ENCODE measurements around the gene IL2RA. TPM values are rescaled to one million over a fixed set of nuclear protein-coding genes. Genes with fewer than 3 reads are reported as not detected.

Gene IL2RA
- total RNA-seq, 1 experiment from 2014 or later = 0.59 TPM

- POLR2A ChIA-PET = no interaction called here
Observed at GRCh38 chr10:6071181-6072175, 9.3 kb upstream of the IL2RA start.

More at GRCh38 chr10:6071181-6072175, 9.3 kb upstream of the IL2RA start:
- Histone ChIP-seq H3K79me2 (ENCODE audit: insufficient read depth, low read length) (no peaks in the 10 kb centered on the region), H3K27me3 (ENCODE audit: insufficient read depth, low read length) (peaks cover 43% of the 10 kb centered on the region), H3K4me3 (replicated peaks in 1 of 2; ENCODE audit: low read depth in 1 of 2, low read length in 2 of 2) (no peak overlapping the region), H2AFZ (ENCODE audit: low read depth, low read length, poor library complexity, severe bottlenecking) (no peak overlapping the region), H3K9me2 (ENCODE audit: insufficient read depth) (no peaks in the 10 kb centered on the region), H3K36me3 (ENCODE audit: control insufficient read depth in 1 of 2, insufficient read depth in 2 of 2, low read length in 2 of 2) (no peaks in the 10 kb centered on the region), H3K4me1 (ENCODE audit: control insufficient read depth in 1 of 2, insufficient read depth in 2 of 2, low read length in 2 of 2) (no peaks in the 10 kb centered on the region), H3K9me3 (ENCODE audit: control insufficient read depth in 1 of 2, insufficient read depth in 1 of 2, low read depth in 1 of 2, low read length in 2 of 2) (no peaks in the 10 kb centered on the region), H3K9ac (ENCODE audit: low read length) (no peak overlapping the region), H3K4me2 (ENCODE audit: low read length) (no peak overlapping the region), H3K27ac (ENCODE audit: low read depth, low read length) (no peak overlapping the region), H4K20me1 (ENCODE audit: insufficient read depth) (no peaks in the 10 kb centered on the region)
- ATAC-seq (no peak), DNase-seq (ENCODE audit: low read depth, low spot score) (no peak)
- no TSS peak for BruUV-seq (replicated peaks)
- ChIA-PET RAD21 (ENCODE audit: low non-redundant PET in 1 of 2, low total read pairs in 2 of 2, uncharacterized antibody in 2 of 2, unreplicated experiment in 2 of 2) (no interaction called here), CTCF (no interaction called here)
- TF ChIP-seq SIN3A (IDR thresholded peaks at IDR 0.05; ENCODE audit: low read depth) = no peak
- no peak for TF ChIP-seq CBX3 (IDR thresholded peaks at IDR 0.05; ENCODE audit: low read depth)
- no peak for TF ChIP-seq CEBPB (IDR thresholded peaks at IDR 0.05; ENCODE audit: low read depth)
- no peak for TF ChIP-seq EGR1 (IDR thresholded peaks at IDR 0.05; ENCODE audit: low read depth)
- no peak for TF ChIP-seq ZFX (IDR thresholded peaks at IDR 0.05)
- no peak for TF ChIP-seq JUND (IDR thresholded peaks at IDR 0.05)
- TF ChIP-seq EZH2 (IDR thresholded peaks at IDR 0.05) = no peak
- TF ChIP-seq POLR2A (IDR thresholded peaks at IDR 0.05; ENCODE audit: borderline replicate concordance, extremely low read depth, insufficient read depth, insufficient read length) = no peak
- TF ChIP-seq YY1 (IDR thresholded peaks at IDR 0.05; ENCODE audit: extremely low read depth, insufficient replicate concordance, low read depth, low read length) = no peak
- no peak for TF ChIP-seq SP1 (IDR thresholded peaks at IDR 0.05; ENCODE audit: low read depth)
- no peak for TF ChIP-seq ZNF274 (IDR thresholded peaks at IDR 0.05; ENCODE audit: low read depth, low read length)
- no peak for TF ChIP-seq POLR2AphosphoS5 (IDR thresholded peaks at IDR 0.05; ENCODE audit: low read depth, low read length)
- TF ChIP-seq TCF7L2 (IDR thresholded peaks at IDR 0.05; ENCODE audit: borderline replicate concordance, extremely low read depth, insufficient read depth, insufficient read length) = no peak
- no peak for TF ChIP-seq CTCF (IDR thresholded peaks at IDR 0.05 in 2 of 3, conservative IDR thresholded peaks at IDR 0.05 in 1 of 3; ENCODE audit: borderline replicate concordance in 1 of 3, insufficient read depth in 1 of 3, low read depth in 2 of 3, low read length in 2 of 3)
- TF ChIP-seq ELF1 (IDR thresholded peaks at IDR 0.05; ENCODE audit: borderline replicate concordance, low read depth) = no peak
- TF ChIP-seq EZH2phosphoT487 (IDR thresholded peaks at IDR 0.05; ENCODE audit: borderline replicate concordance) = no peak
- intact Hi-C loops (cut with micrococcal nuclease) = no loop called here

All from HCT116 (cell line).